Omental fat pad (tissue), 4 donors: ENCODE data around the gene ATP5IF1. TPM values are rescaled to one million over a fixed set of nuclear protein-coding genes. Genes with fewer than 3 reads are reported as not detected.
A peak's percentile ranks its signal among the peaks of the same experiment; 100 is the strongest.

Experiments
- ATAC-seq: fragments of 150-250 bp; one replicate; pipeline ENCODE4 v1.9.1; 2016; ENCODE audit warnings: mild to moderate bottlenecking, moderate library complexity; ENCODE audit not compliant: low FRiP score
- DNase-seq: peaks from one replicate; pipeline ENCODE4 v3.0.0-alpha.2; 2019; ENCODE audit warnings: low spot score
- CTCF ChIP-seq, 3 donors: fragments of 450-650 bp; IDR thresholded peaks; one replicate each; pipeline ENCODE4 v1.5.1; 2016 to 2017; ENCODE audit warnings: antibody characterized with exemption in 3 of 3, mild to moderate bottlenecking in 3 of 3, moderate library complexity in 2 of 3
- total RNA-seq, 4 donors: library from RNA; depleted of rRNA; stranded (reverse); fragments of >200 nt; gene quantifications; one replicate each; pipeline ENCODE4 v1.1.0, GENCODE V29; 2016

The ATP5IF1 gene
- total RNA-seq, 4 donors from 2014 or later = 92.5 to 149 (median 107) TPM

- DNase-seq = no peak
- ATAC-seq = no peak
- no peak for TF ChIP-seq CTCF (IDR thresholded peaks at IDR 0.05)
Measured at GRCh38 chr1:28257736-28258135, 21.8 kb downstream of the ATP5IF1 start.

GRCh38 chr1:28258628-28259251, 22.8 kb downstream of the ATP5IF1 start:
- TF ChIP-seq CTCF (IDR thresholded peaks at IDR 0.05) = no peak
- ATAC-seq (no peak), DNase-seq (no peak)

GRCh38 chr1:28259252-28259933, 23.5 kb downstream of the ATP5IF1 start, which contains the start of gene SESN2:
SESN2 (plus strand) TSS chr1:28259518; CDS start chr1:28259848, 330 bp downstream.
- no peak for TF ChIP-seq CTCF (IDR thresholded peaks at IDR 0.05)
- DNase-seq = peak; percentile 96
- peak; percentile 96 for ATAC-seq

GRCh38 chr1:28259934-28260802, 24.2 kb downstream of the ATP5IF1 start:
- no peak for DNase-seq
- ATAC-seq = peak; percentile 55
- no peak for TF ChIP-seq CTCF (IDR thresholded peaks at IDR 0.05)

DNA sequence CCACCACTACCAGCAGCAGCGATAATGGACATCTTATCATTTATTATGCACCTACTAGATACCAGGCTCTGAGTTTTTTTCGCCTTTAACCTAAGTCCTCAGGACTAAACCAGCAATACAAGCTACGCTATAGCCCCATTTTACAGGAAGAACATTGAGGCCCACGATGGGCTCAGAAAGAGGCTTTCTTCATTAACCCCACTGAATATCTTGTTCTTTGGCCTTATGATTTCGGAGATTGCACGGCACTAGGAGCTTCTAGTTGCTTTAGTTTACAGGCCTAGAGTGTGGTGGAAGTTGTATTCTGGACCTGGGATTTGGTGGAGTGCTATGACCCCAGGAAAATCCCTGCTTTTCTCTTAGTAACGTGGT, 24.9 kb downstream of the ATP5IF1 start:
- TF ChIP-seq CTCF (IDR thresholded peaks at IDR 0.05) = no peak
- DNase-seq = no peak
- ATAC-seq = no peak

DNA sequence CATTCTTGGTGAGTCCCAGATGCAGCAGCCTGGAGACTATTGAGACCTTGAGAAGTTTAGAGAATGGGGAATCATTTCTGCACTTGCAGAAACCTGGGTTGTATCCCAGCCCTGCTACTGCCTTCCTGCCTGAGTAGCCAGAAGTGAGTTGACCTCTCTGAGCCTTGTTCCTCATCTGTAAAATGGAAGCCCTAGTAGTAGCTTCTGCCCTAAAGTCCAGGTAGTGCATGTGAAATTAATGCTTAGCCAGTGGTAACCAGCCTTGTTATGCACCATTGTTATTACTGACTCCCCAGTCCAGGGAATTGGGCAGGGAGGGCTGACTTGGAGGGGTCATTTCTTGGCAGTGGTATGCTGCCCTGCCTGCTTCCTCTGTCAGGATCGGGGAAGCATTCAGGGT, 29.0 kb downstream of the ATP5IF1 start:
- no peak for TF ChIP-seq CTCF (IDR thresholded peaks at IDR 0.05)
- no peak for DNase-seq
- ATAC-seq = no peak
